ENCODE data around the gene LRP5.

Gene LRP5

DNA sequence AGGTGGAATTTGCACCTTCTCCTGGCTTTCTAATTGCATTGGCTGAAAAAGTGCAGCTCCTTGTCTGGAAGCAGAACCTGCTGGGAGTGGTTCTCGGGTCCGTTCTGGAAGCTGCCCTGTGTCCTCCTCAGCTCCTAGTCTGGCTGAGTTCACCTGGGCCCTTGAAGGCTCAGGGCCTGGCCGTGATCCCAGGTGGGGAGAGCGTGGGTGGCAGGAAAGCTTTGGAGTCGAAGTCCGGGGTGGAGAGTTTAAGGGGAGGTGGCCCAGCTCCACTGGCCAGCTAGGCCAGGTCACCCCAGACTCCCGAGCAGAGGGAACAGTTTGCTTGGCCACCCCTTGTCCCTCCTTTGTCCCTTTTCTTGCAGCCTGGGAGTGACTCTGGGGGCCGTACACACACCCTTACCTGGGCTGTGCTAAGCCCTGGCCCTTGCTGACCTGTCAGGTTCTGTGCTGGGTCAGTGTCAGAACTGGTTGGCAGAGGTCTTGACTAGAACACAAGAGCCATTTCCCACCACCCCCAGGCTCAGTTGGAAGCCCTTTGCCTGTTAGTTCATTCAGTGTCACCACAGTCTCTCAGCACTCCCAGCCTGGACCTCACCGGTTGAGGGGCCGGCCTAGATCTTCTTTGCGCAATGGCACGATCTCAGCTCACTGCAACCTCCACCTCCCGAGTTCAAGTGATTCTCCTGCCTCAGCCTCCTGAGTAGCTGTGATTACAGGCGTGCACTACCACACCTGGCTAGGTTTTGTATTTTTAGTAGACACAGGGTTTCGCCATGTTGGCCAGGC is 37.3 kb downstream of the LRP5 start:
- no peak for DNase-seq

DNA sequence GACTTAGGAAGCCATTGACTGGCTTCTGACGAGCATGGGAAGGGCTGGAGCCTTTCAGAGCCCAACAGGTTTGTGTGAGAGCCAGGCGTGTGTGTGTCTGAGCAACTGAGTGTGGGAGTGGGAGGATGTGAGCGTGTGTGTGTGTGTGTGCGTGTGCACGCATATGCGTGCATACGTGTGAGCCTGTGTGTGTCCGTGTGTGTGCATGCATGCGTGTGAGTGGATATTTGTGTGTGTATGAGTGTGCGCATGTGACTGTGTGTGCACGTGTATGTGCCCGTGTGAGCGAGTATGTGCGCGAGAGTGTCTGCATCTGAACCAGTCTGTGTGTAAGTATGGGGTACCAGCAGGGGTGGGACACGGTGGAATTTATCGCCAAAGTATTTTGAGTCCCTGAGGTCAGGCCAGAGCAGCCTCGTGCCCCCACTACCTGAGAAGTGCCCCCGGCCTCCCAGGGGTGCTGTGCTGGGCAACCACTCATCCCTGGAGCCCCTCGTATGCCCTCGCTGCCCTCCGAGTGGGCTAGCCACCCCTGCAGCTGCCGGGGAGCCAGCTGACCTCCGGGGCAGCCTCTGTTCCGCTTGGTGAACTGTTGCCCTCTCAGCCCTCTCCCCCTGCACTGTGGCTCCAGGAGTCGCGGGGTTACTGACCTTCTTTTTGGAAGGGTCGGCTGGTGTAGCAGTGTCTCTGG is 38.5 kb downstream of the LRP5 start:
- no peak for DNase-seq

DNA sequence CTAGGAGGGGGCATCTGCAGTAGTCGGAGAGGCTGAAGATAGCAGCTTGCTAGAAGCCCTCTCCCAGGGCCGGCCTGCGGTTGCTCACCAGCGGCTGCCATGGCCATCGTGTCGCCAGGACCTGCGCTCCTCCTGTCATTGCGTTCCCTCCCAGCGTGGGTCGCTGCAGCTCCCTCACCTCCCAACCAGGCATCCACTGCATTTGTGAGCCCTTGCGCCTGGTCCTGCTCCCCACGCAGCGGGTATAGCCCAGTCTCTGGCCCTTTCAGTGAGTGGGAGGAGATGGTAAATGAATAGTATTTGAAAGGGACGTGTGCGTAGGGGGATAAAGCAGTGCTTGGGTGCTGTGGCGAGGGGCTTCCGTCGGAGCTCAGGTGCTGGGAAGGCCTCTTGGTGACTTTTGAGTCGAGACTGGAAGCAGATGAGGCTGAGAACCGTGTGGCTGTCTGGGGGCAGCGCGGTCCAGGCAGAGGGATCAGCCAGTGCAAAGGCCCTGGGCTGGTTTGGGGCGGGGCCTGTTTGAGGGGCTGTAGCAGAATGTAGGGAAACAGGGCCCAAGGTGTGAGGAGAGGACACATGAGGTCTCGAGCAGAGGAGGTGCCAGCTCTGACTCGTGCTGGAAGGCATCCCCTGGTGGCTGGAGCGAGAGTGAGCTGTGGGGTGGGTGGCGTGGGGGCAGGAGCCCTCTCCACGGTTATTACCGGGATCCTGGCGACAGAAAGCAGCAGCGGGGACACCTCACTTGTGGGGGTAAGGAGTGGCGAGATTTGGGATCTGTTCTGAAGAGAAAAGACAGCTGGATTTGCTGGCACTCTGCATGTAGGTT is 39.3 kb downstream of the LRP5 start:
- DNase-seq: no peak

- no peak for DNase-seq
Measured at GRCh38 chr11:68352591-68352990, 40.2 kb downstream of the LRP5 start.

DNA sequence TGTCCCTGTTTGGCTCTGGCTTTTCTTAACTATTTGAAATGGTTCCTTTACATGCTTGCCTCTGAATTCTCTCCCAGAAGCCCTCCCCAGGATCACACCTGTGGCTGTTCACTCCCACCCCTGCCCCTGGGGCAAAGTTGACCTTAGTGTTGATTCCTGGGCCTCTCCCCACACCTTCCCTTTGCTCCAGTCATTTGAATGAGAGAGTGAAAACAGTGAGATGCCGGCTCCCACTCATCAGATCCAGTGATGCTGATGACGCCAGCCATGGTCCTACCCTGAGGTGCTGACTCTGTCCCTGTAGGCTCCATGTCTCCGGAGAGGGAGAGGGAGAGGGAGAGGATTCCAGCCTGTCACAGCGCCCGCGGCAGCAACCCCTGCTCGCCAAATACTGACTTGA is 40.7 kb downstream of the LRP5 start:
- no peak for DNase-seq

DNA sequence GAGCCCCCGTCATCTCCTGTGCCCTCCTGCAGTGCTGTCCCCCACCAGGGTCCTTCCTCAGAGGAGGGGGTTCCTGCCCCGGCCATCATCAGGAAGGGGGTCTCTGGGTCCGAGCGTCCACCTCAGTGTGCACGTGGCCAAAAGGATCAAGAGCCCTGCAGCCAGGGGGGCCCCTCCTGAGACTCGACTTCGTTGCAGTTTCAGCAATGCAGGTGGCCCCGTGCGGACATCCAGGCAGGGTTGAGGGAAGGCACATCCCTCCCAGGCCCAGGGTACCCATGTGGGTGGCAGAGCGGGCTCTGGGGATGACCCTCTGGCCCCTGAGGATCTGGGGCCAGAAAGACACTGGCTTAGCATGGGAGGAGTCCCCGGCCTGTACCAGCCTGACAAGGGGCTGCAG is 41.3 kb downstream of the LRP5 start:
- DNase-seq: no peak

DNA sequence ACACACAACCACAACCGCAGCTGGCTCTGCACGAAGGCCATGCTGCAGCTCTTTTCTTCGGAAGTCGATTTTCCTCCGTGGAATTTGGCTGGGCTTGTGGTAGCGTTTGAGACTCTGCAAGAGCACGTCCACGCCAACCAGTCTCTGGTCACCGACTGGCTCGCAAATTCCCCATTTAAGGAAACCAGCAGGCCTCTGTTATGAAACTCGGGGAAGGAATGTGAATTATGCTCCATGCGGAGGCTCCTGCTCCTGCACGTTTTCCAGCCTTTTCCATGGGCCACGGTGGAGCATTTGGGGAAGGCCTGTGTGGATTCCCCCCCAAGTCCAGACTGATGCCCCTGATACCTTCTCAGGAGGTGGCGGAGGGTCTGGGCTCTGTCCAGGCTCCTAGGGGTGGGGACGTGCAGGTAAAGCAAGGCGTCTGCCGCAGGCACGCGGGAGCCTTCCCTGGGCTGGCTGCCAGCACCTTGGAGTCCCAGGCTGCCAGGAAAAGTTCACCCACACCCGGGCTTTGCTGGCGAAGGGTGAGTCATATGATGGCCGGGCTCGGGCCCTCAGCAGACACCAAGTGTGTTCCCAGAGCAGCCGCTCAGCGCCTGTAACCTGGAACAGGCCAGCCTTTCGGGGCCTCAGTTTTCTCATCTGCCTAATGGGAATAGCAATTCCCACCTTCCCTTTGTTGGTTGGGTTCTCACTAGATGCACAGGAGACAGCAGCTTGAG is 41.9 kb downstream of the LRP5 start:
- DNase-seq: no peak

DNA sequence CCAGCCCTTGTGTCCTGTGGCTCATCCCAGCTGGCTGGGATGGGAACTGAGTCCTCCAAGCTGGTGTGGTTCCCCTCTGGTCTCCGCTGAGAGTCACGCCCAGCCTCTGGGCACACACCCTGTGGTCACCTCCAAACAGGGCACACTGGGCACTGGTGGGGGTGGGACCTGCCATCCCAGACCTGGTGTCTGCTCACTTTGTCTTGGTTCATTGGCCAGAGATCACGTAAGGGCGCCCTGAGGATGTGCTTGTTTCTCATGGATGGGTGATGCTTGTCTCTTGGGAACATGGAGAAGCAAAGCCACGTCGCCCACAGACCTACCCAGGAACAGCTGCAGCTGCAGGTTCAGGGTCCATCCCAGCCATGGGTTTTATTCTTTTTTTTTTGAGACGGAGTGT is 43.1 kb downstream of the LRP5 start:
- DNase-seq: no peak

DNA sequence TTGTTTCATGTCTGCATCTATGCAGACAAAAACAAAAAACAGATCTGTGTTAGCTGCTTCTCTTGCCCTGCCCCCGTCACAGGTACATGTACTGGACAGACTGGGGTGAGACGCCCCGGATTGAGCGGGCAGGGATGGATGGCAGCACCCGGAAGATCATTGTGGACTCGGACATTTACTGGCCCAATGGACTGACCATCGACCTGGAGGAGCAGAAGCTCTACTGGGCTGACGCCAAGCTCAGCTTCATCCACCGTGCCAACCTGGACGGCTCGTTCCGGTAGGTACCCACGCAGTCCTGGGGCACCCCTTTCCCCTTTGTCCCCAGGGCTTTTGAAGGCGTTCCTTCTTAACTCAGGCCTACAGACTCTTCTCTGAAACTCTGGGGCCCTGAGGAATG is 45.2 kb downstream of the LRP5 start:
- no peak for DNase-seq

DNA sequence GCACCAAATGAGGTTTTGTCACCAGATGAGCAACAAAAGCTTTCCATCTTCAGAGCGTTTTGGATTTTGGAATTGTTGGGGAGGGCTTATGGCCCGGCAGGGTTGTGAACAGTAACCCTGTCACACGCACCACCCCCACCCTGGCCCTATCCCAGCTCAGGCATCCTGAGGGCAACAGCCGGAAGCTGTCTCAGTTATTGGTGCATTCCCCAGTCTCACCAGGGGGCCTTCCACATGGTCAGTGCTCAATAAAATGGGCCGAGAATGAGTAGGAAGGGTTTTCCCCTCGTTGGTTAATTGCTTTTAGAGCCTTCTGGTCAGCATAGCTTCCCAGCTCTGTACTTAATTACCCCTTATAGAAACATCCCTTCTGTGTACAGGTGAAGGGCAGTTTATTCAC is 46.0 kb downstream of the LRP5 start:
- no peak for DNase-seq

- DNase-seq: no peak
Measured at GRCh38 chr11:68361702-68362101, 49.3 kb downstream of the LRP5 start.

- DNase-seq: no peak
Measured at GRCh38 chr11:68362801-68363379, 50.5 kb downstream of the LRP5 start.

GRCh38 chr11:68363776-68364175 is 51.4 kb downstream of the LRP5 start:
- no peak for DNase-seq

DNA sequence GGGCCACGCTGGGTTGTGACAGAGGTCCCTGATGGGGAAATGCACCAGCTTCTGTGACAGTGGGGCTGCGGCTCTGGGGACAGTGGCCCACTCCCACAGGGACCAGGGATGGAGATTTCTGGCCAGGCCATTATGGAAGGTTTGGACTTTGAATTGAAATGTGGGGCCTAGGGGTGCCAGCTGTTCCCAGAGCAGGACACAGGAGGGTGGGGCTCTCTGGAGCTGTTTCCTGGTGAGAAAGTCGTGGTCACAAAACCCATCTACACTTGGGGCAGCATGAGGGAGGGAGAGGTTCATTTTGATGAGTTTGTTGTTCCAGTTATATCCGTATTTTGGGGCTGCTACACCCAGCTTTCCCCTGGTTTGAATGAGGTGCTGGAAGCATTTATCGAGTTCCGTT is 52.2 kb downstream of the LRP5 start:
- no peak for DNase-seq

DNA sequence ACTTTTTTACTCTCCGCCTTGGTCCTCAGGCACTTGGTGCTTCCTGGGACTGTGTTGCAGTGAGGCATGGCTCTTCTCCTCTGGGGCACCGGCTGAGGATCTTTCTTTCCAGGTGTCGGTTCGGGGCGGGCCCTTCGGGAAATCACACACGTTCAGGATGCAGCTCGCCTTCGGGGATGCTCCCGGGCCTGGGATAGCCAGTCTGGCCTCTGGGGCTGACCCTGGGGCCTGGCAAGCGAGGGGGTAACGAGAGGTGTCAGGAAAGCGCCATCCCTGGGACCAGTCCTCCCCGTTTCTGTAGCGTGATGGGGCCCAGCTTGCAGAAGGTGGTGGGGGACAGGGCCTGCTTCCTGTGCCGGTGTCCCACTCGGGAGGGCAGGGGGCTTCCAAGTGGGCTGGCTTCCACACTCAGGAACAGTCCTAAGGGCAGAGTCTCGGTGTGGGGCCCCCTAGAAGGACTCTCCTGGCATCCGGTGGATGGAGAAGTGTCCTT is 53.6 kb downstream of the LRP5 start:
- no peak for DNase-seq

DNA sequence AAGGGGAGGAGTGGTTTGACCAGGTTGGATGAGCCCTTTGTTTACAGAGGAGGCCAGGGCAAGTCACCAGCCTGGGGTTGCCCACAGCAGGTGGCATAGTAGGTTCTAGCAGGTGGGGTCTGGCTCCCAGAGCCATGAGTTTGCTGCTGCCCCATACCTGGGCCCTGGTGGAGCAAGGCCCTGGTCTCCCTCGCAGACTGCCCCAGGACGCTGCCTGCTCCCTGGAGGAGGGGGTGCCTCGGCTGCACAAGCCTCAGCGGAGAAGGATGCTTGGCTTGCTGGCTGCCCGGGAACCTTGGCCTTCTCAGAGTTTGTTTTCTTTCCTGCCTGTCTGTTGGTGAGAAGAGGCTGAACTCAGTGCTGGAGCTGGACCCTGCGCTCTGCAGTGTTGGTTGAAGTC is 54.9 kb downstream of the LRP5 start:
- DNase-seq: no peak

GRCh38 chr11:68369756-68370155 is 57.4 kb downstream of the LRP5 start:
- no peak for DNase-seq

- DNase-seq: no peak
Measured at GRCh38 chr11:68370211-68371111, 58.1 kb downstream of the LRP5 start.

- DNase-seq: no peak
Measured at GRCh38 chr11:68371171-68372041, 59.0 kb downstream of the LRP5 start.

- no peak for DNase-seq
Measured at GRCh38 chr11:68372114-68372513, 59.7 kb downstream of the LRP5 start.

Measured in activated CD4-positive, alpha-beta T cell treated with anti-CD3 and anti-CD28 coated beads, Interleukin-2, Interleukin-6, amounts not matched to agents 100 ng/mL and 50 ng/mL, durations not matched to agents 16 hours and 8 hours (primary cell).